DND-41 (cell line): ENCODE results near the gene CNTN5.

Experiments
- ATAC-seq: fragments of 200-7000 bp; cut with Tn5 transposase; 3 replicates; pipeline ENCODE4 v1.9.1; 2021; ENCODE audit warnings: low read depth; ENCODE audit not compliant: insufficient read depth
- DNase-seq: peaks from one replicate; pipeline ENCODE4 v3.0.0-alpha.2; 2020
- H2AFZ ChIP-seq: 2 replicates; pipeline ENCODE4 v1.6.0; 2012; ENCODE audit warnings: low read depth, low read length
- H3K27ac ChIP-seq: 2 replicates; pipeline ENCODE4 v1.5.1; 2012; ENCODE audit warnings: low read length, inconsistent platforms
- H3K27me3 ChIP-seq: fragments of 200-600 bp; sonication (generic); 2 replicates; pipeline ENCODE4 v1.6.0; 2012; ENCODE audit warnings: low read length, mild to moderate bottlenecking, inconsistent platforms; ENCODE audit not compliant: insufficient read depth, poor library complexity
- H3K36me3 ChIP-seq: 2 replicates; pipeline ENCODE4 v1.5.1; 2012; ENCODE audit warnings: low read length, inconsistent platforms; ENCODE audit not compliant: insufficient read depth
- H3K4me1 ChIP-seq: 2 replicates; pipeline ENCODE4 v1.5.1; 2012; ENCODE audit warnings: mild to moderate bottlenecking, low read length; ENCODE audit not compliant: insufficient read depth
- H3K4me2 ChIP-seq: 2 replicates; pipeline ENCODE4 v1.6.0; 2012; ENCODE audit warnings: mild to moderate bottlenecking, moderate library complexity, low read length, inconsistent platforms; ENCODE audit not compliant: insufficient read depth
- H3K4me3 ChIP-seq, 2 experiments: fragments of 200-600 bp in 1 of 2; shearing (Covaris generic) in 1 of 2; 2 replicates each; pipeline ENCODE4 v1.5.1; 2012 to 2016; ENCODE audit warnings: inconsistent platforms in 2 of 2, low read length in 2 of 2, mild to moderate bottlenecking in 2 of 2, low read depth in 1 of 2, moderate library complexity in 1 of 2
- H3K79me2 ChIP-seq: 2 replicates; pipeline ENCODE4 v1.6.0; 2012; ENCODE audit warnings: low read length, inconsistent platforms; ENCODE audit not compliant: insufficient read depth
- H3K9ac ChIP-seq: 2 replicates; pipeline ENCODE4 v1.6.0; 2012; ENCODE audit warnings: low read depth, mild to moderate bottlenecking, inconsistent platforms, low read length, moderate library complexity
- H3K9me3 ChIP-seq: 2 replicates; pipeline ENCODE4 v1.5.1; 2012; ENCODE audit warnings: low read length, moderate library complexity, mild to moderate bottlenecking, inconsistent platforms; ENCODE audit not compliant: insufficient read depth, severe bottlenecking
- H4K20me1 ChIP-seq: 2 replicates; pipeline ENCODE4 v1.6.0; 2012; ENCODE audit warnings: low read length; ENCODE audit not compliant: insufficient read depth
- EZH2 ChIP-seq: IDR thresholded peaks from 3 replicates; pipeline ENCODE4 v1.6.1; 2012; ENCODE audit warnings: borderline replicate concordance, low read depth, mild to moderate bottlenecking, moderate library complexity, low read length, inconsistent platforms; ENCODE audit not compliant: severe bottlenecking
- TF ChIP-seq, protein P1 (sequence below): IDR thresholded peaks from 2 replicates; pipeline ENCODE4 v1.5.1; 2012; ENCODE audit warnings: borderline replicate concordance, low read length, moderate library complexity, mild to moderate bottlenecking; ENCODE audit not compliant: poor library complexity, severe bottlenecking; ENCODE audit errors: extremely low read depth

Gene CNTN5

DNA sequence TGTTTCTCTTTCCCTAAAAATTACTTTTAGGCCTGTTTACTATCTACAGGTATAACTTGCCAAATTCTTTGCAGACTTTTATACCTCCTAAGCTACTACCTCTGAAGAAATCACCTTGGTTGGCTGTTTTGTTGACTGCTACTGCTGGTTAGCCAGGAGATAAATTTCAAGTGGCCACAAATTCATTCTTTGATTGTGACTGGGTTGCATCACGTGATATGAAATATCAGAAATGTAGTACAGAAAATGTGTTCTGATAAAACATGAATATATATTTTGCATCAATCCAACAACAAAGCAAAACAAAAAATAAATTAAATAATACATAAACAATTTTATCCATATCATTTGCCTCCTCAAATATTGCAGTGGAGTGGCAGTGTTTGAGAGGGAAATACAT, 291.1 kb downstream of the CNTN5 start:
- no peak overlapping the region for H3K4me3 ChIP-seq
- no peak overlapping the region for H3K4me2 ChIP-seq
- no peaks in the 10 kb centered on the region for H3K27me3 ChIP-seq
- H4K20me1 ChIP-seq: no peaks in the 10 kb centered on the region
- H2AFZ ChIP-seq: no peak overlapping the region
- no peak overlapping the region for H3K27ac ChIP-seq
- H3K4me1 ChIP-seq: no peaks in the 10 kb centered on the region
- TF ChIP-seq, protein P1, sequence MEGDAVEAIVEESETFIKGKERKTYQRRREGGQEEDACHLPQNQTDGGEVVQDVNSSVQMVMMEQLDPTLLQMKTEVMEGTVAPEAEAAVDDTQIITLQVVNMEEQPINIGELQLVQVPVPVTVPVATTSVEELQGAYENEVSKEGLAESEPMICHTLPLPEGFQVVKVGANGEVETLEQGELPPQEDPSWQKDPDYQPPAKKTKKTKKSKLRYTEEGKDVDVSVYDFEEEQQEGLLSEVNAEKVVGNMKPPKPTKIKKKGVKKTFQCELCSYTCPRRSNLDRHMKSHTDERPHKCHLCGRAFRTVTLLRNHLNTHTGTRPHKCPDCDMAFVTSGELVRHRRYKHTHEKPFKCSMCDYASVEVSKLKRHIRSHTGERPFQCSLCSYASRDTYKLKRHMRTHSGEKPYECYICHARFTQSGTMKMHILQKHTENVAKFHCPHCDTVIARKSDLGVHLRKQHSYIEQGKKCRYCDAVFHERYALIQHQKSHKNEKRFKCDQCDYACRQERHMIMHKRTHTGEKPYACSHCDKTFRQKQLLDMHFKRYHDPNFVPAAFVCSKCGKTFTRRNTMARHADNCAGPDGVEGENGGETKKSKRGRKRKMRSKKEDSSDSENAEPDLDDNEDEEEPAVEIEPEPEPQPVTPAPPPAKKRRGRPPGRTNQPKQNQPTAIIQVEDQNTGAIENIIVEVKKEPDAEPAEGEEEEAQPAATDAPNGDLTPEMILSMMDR: no peak
- no peak for TF ChIP-seq EZH2
- no peak for ATAC-seq
- H3K36me3 ChIP-seq: no peaks in the 10 kb centered on the region
- no peak for DNase-seq
- no peak overlapping the region for H3K9ac ChIP-seq
- H3K9me3 ChIP-seq: no peaks in the 10 kb centered on the region
- no peaks in the 10 kb centered on the region for H3K79me2 ChIP-seq

DNA sequence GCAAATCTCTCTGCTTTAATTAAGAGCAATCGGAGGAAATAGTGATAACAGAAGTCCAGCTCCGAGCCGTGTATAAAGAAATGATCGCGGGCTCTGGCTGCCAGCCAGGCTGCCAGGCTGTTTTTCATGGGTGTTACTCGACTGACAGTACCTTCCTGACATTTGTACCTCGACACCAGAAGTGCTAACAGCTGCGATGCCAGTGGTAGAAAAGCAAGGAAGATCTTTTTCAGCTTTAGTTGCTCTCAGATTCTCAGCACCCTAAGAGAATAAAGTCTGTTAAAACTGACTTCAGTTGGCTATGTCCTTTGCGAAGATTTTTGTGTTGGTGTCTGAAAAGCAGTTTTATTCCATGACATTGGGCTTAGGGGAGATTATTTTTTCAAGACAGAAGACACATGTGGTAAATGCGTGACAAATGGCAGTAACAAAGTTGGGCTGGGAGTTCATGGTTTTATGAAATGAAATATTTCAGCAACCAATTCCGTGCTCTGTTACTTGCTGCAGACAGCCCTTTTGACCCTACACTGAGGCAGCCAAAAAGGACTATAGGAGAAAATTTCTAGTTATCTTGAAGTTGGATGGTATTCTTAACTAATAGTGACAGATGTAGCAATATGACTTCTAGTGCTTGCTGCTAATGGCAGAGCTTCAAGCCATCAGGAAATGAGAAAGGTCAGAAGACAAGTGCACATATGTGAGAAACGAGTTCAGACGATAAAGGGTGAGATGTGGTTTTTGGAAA, 296.2 kb downstream of the CNTN5 start:
- H3K4me2 ChIP-seq: no peak overlapping the region
- ATAC-seq (no peak), DNase-seq (no peak)
- H3K79me2 ChIP-seq: no peaks in the 10 kb centered on the region
- H3K36me3 ChIP-seq: no peaks in the 10 kb centered on the region
- no peaks in the 10 kb centered on the region for H3K9me3 ChIP-seq
- no peak overlapping the region for H3K9ac ChIP-seq
- no peak for TF ChIP-seq EZH2
- TF ChIP-seq, protein P1: no peak
- H3K4me1 ChIP-seq: no peaks in the 10 kb centered on the region
- no peaks in the 10 kb centered on the region for H4K20me1 ChIP-seq
- H3K4me3 ChIP-seq: no peak overlapping the region
- H2AFZ ChIP-seq: no peak overlapping the region
- H3K27ac ChIP-seq: no peak overlapping the region
- no peaks in the 10 kb centered on the region for H3K27me3 ChIP-seq

DNA sequence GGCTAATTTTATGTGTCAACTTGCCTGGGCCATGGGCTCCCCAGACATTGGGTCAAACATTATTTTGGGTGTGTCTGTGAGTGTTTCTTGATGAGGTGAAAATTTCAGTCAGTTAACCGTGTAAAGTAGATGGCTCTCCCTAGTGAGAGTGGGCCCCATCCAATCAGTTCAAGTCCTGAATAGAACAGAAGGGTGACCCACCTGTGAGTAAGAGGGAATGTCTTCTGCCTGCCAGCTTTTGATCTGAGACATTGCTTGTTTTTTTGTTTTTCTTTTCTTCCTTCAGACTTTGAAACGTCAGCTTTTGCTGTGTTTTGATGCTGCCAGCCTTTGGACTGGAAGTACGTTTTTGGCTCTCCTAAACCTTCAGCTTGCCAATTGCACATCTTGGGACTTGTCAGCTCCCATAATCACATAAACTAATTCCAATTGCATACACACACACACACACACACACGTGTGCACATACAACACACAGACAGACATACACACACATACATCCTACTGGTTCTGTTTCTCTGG, 300.1 kb downstream of the CNTN5 start:
- Histone ChIP-seq H3K9me3 (no peaks in the 10 kb centered on the region), H3K27me3 (no peaks in the 10 kb centered on the region), H2AFZ (no peak overlapping the region), H3K79me2 (no peaks in the 10 kb centered on the region), H3K4me1 (no peaks in the 10 kb centered on the region), H3K36me3 (no peaks in the 10 kb centered on the region), H3K4me3 (no peak overlapping the region), H4K20me1 (no peaks in the 10 kb centered on the region), H3K4me2 (no peak overlapping the region), H3K27ac (no peak overlapping the region), H3K9ac (no peak overlapping the region)
- no peak for DNase-seq
- no peak for TF ChIP-seq EZH2
- TF ChIP-seq, protein P1: no peak
- no peak for ATAC-seq
